Stomach (tissue), 9 donors: ENCODE measurements around the gene WDR72. TPM values are rescaled to one million over a fixed set of nuclear protein-coding genes. Genes with fewer than 3 reads are reported as not detected.
A peak's percentile ranks its signal among the peaks of the same experiment; 100 is the strongest.

Source experiments
- DNase-seq, 2 donors: peaks; one replicate each; pipeline versions ENCODE4 v3.0.0 to v3.0.0-alpha.2; 2013 to 2019
- H3K27ac ChIP-seq, 5 donors: fragments of 200-600 bp in 4 of 5; sonication (generic) in 4 of 5; one replicate each; pipeline ENCODE4 v1.5.1; 2013 to 2019; ENCODE audit warnings: mild to moderate bottlenecking in 1 of 5, moderate library complexity in 1 of 5
- H3K27me3 ChIP-seq, 3 donors: fragments of 200-600 bp; sonication (generic); one replicate each; pipeline ENCODE4 v1.5.1; 2017 to 2019; ENCODE audit warnings: mixed run types in 1 of 3
- H3K36me3 ChIP-seq, 4 donors: fragments of 200-600 bp; sonication (generic); 1 replicate in 3 of 4; 2 replicates in 1 of 4; pipeline ENCODE4 v1.5.1; 2016 to 2019
- H3K4me1 ChIP-seq, 4 donors: fragments of 200-600 bp; sonication (generic); one replicate each; pipeline ENCODE4 v1.5.1; 2016 to 2019
- H3K4me3 ChIP-seq, 4 donors: fragments of 200-600 bp; sonication (generic) in 3 of 4; one replicate each; pipeline ENCODE4 v1.5.1; 2016 to 2019; ENCODE audit warnings: mild to moderate bottlenecking in 1 of 4
- H3K9me3 ChIP-seq, 4 donors: fragments of 200-600 bp; sonication (generic); one replicate each; pipeline ENCODE4 v1.5.1; 2016 to 2019
- CTCF ChIP-seq, 7 experiments: fragments of 450-650 bp in 4 of 7; fragments of 200-600 bp in 3 of 7; sonication (generic) in 3 of 7; IDR thresholded peaks; one replicate each; pipeline ENCODE4 v1.5.1; 2016 to 2019; ENCODE audit warnings: antibody characterized with exemption in 7 of 7, control low read depth in 2 of 7, mild to moderate bottlenecking in 1 of 7
- EP300 ChIP-seq: sonication (generic); formaldehyde crosslinking; IDR thresholded peaks from one replicate; pipeline ENCODE4 v1.6.1; 2017; ENCODE audit warnings: antibody characterized with exemption
- POLR2A ChIP-seq, 4 donors: fragments of 450-650 bp; IDR thresholded peaks; one replicate each; pipeline ENCODE4 v1.6.1; 2016; ENCODE audit warnings: antibody characterized with exemption in 4 of 4, control low read depth in 2 of 4, mild to moderate bottlenecking in 1 of 4, moderate library complexity in 1 of 4
- POLR2AphosphoS5 ChIP-seq, 3 donors: sonication (generic); formaldehyde crosslinking; IDR thresholded peaks; one replicate each; pipeline ENCODE4 v1.6.1; 2016; ENCODE audit warnings: antibody characterized with exemption in 3 of 3
- WGBS, 5 donors: extraction: QIAGEN DNeasy Blood & Tissue Kit in 3 of 5; methylation state at CpG; one replicate each; pipeline versions ENCODE4 v1.1.5 to v1.1.7; 2013 to 2018; 5-methylcytosine and 5-hydroxymethylcytosine counted together
- intact Hi-C: fragments of 100-400 bp; cut with DNase I; formaldehyde crosslinking; loops from one replicate; pipeline ENCODE4 v1.15.1; 2023; ENCODE audit warnings: low total_unique reads
- polyA plus RNA-seq, 3 donors: library from polyadenylated mRNA; stranded (reverse); fragments of 200-250 nt; gene quantifications; one replicate each; pipeline ENCODE4 v1.2.3, GENCODE V29; 2013
- total RNA-seq, 5 donors: library from RNA; depleted of rRNA; stranded (reverse); fragments of >200 nt; gene quantifications; one replicate each; pipeline versions ENCODE4 v1.1.0 to v1.2.3, GENCODE V29; 2014 to 2016
- donor health status: healthy with polysubstance abuse.
- donor health status: Bipolar disorder and iron deficiency.
- donor health status: healthy.

Gene WDR72
- total and polyA plus RNA-seq, 8 donors, result under 0.01 to 0.61 (median 0.41) TPM; not detected in 2

GRCh38 chr15:53522991-53523390 is 236.5 kb downstream of the WDR72 start:
- Histone ChIP-seq H3K9me3 (no peaks in the 10 kb centered on the region), H3K27ac (no peak overlapping the region), H3K27me3 (no peaks in the 10 kb centered on the region), H3K36me3 (no peaks in the 10 kb centered on the region), H3K4me1 (no peaks in the 10 kb centered on the region), H3K4me3 (no peak overlapping the region)
- intact Hi-C loops, result no loop called here
- peak in 1 of 2 donors; percentile 20 for DNase-seq
- WGBS, 5 donors, result 41 to 70% (median 60%) methylated on average over 3 of the region's 3 CpGs
- TF ChIP-seq POLR2A (IDR thresholded peaks at IDR 0.05) (no peak), POLR2AphosphoS5 (IDR thresholded peaks at IDR 0.05) (no peak), EP300 (no peak), CTCF (IDR thresholded peaks at IDR 0.05) (no peak)

- WGBS, 5 donors, result 24 to 55% (median 38%) methylated on average over 2 of the region's 2 CpGs
- Histone ChIP-seq H3K36me3 (no peaks in the 10 kb centered on the region), H3K27me3 (no peaks in the 10 kb centered on the region), H3K9me3 (no peaks in the 10 kb centered on the region), H3K27ac (no peak overlapping the region), H3K4me3 (no peak overlapping the region), H3K4me1 (no peaks in the 10 kb centered on the region)
- intact Hi-C loops, result no loop called here
- peak in 1 of 2 donors; percentile 9 for DNase-seq
- TF ChIP-seq POLR2A (IDR thresholded peaks at IDR 0.05) (no peak), CTCF (IDR thresholded peaks at IDR 0.05) (no peak), POLR2AphosphoS5 (IDR thresholded peaks at IDR 0.05) (no peak), EP300 (no peak)
Observed at GRCh38 chr15:53520996-53521395, 238.5 kb downstream of the WDR72 start.

- intact Hi-C loops, result no loop called here
- Histone ChIP-seq H3K36me3 (no peaks in the 10 kb centered on the region), H3K9me3 (no peaks in the 10 kb centered on the region), H3K4me3 (no peak overlapping the region), H3K27ac (no peak overlapping the region), H3K4me1 (no peaks in the 10 kb centered on the region), H3K27me3 (no peaks in the 10 kb centered on the region)
- DNase-seq, result no peak
- 89 to 97% (median 94%) methylated on average over 3 of the region's 3 CpGs for WGBS, 5 donors
- TF ChIP-seq CTCF (IDR thresholded peaks at IDR 0.05) (no peak), POLR2A (IDR thresholded peaks at IDR 0.05) (no peak), POLR2AphosphoS5 (IDR thresholded peaks at IDR 0.05) (no peak), EP300 (no peak)
Observed at GRCh38 chr15:53513431-53513830, 246.0 kb downstream of the WDR72 start.

GRCh38 chr15:53512029-53512428 is 247.4 kb downstream of the WDR72 start:
- Histone ChIP-seq H3K36me3 (no peaks in the 10 kb centered on the region), H3K4me1 (no peaks in the 10 kb centered on the region), H3K9me3 (no peaks in the 10 kb centered on the region), H3K27me3 (no peaks in the 10 kb centered on the region), H3K27ac (no peak overlapping the region), H3K4me3 (no peak overlapping the region)
- WGBS, 5 donors, result 59 to 74% (median 71%) methylated on average over 2 of the region's 2 CpGs
- DNase-seq, result peak in 1 of 2 donors; percentile 46
- intact Hi-C loops, result no loop called here
- no peak for TF ChIP-seq EP300
- peak in 1 of 7 experiments; percentile 42 for TF ChIP-seq CTCF (IDR thresholded peaks at IDR 0.05)

GRCh38 chr15:53511175-53511574 is 248.3 kb downstream of the WDR72 start:
- TF ChIP-seq EP300 (no peak), POLR2A (IDR thresholded peaks at IDR 0.05) (no peak), CTCF (IDR thresholded peaks at IDR 0.05) (no peak), POLR2AphosphoS5 (IDR thresholded peaks at IDR 0.05) (no peak)
- H3K27ac ChIP-seq, result no peak overlapping the region
- no peak for DNase-seq

More at GRCh38 chr15:53511175-53511574, 248.3 kb downstream of the WDR72 start:
- Histone ChIP-seq H3K9me3 (no peaks in the 10 kb centered on the region), H3K4me3 (no peak overlapping the region), H3K36me3 (no peaks in the 10 kb centered on the region), H3K27me3 (no peaks in the 10 kb centered on the region), H3K4me1 (no peaks in the 10 kb centered on the region)
- intact Hi-C loops, result no loop called here
